Liver (tissue), 3 donors: ENCODE data around the gene DRAXIN.

ENCODE experiments used
- ATF3 ChIP-seq: IDR thresholded peaks from 2 replicates; pipeline ENCODE4 v1.6.1; 2016; ENCODE audit warnings: antibody characterized with exemption
- CTCF ChIP-seq: fragments of 150-350 bp; IDR thresholded peaks from 2 replicates; pipeline ENCODE4 v1.5.1; 2017; ENCODE audit warnings: improper control_type of control experiment, low read depth, low read length; ENCODE audit not compliant: missing input control
- EGR1 ChIP-seq, 2 donors: IDR thresholded peaks; 2 replicates each; pipeline ENCODE4 v1.6.1; 2016 to 2018; ENCODE audit warnings: antibody characterized with exemption in 2 of 2, low read depth in 2 of 2
- GABPA ChIP-seq, 2 donors: IDR thresholded peaks in 1 of 2; conservative IDR thresholded peaks in 1 of 2; 2 replicates each; pipeline ENCODE4 v1.6.1; 2016; ENCODE audit warnings: antibody characterized with exemption in 2 of 2, mild to moderate bottlenecking in 1 of 2, moderate library complexity in 1 of 2
- JUND ChIP-seq, 2 donors: IDR thresholded peaks; 2 replicates each; pipeline ENCODE4 v1.6.1; 2016; ENCODE audit warnings: antibody characterized with exemption in 2 of 2
- MAX ChIP-seq: IDR thresholded peaks from 2 replicates; pipeline ENCODE4 v1.6.1; 2016; ENCODE audit warnings: antibody characterized with exemption
- REST ChIP-seq: IDR thresholded peaks from 2 replicates; pipeline ENCODE4 v1.6.1; 2016; ENCODE audit warnings: antibody characterized with exemption, mild to moderate bottlenecking
- SP1 ChIP-seq: IDR thresholded peaks from 2 replicates; pipeline ENCODE4 v1.6.1; 2018; ENCODE audit warnings: antibody characterized with exemption, mild to moderate bottlenecking
- TAF1 ChIP-seq: conservative IDR thresholded peaks from 2 replicates; pipeline ENCODE4 v1.6.1; 2016; ENCODE audit warnings: antibody characterized with exemption, mild to moderate bottlenecking
- donor health status: healthy.
- donor health status: healthy.

- TF ChIP-seq EGR1 (IDR thresholded peaks at IDR 0.05; ENCODE audit: low read depth in 2 of 2) (no peak), REST (no peak), ATF3 (no peak), CTCF (no peak), MAX (no peak), GABPA (IDR thresholded peaks at IDR 0.05 in 1 of 2, conservative IDR thresholded peaks at IDR 0.05 in 1 of 2) (no peak), TAF1 (no peak), JUND (IDR thresholded peaks at IDR 0.05) (no peak), SP1 (no peak)
Measured at GRCh38 chr1:11641776-11642305, 49.7 kb upstream of the DRAXIN start.
